HPDE6-E6E7 (cell line): Measurements from ENCODE around the gene ZNF652.
"Not testable (repeated sequence)": the region's sequence is repeated elsewhere in the genome, so short reads cannot be mapped to it uniquely, and the experiment has no call there.

Experiments used
- DNase-seq: peaks from one replicate; pipeline ENCODE4 v3.0.0; 2011; ENCODE audit warnings: missing footprints; ENCODE audit errors: extremely low spot score

The ZNF652 gene

GRCh38 chr17:49261540-49261939 is 100.5 kb downstream of the ZNF652 start:
- DNase-seq: not testable (repeated sequence)

- DNase-seq: no peak
Measured at GRCh38 chr17:49260817-49261291, 101.2 kb downstream of the ZNF652 start.

DNA sequence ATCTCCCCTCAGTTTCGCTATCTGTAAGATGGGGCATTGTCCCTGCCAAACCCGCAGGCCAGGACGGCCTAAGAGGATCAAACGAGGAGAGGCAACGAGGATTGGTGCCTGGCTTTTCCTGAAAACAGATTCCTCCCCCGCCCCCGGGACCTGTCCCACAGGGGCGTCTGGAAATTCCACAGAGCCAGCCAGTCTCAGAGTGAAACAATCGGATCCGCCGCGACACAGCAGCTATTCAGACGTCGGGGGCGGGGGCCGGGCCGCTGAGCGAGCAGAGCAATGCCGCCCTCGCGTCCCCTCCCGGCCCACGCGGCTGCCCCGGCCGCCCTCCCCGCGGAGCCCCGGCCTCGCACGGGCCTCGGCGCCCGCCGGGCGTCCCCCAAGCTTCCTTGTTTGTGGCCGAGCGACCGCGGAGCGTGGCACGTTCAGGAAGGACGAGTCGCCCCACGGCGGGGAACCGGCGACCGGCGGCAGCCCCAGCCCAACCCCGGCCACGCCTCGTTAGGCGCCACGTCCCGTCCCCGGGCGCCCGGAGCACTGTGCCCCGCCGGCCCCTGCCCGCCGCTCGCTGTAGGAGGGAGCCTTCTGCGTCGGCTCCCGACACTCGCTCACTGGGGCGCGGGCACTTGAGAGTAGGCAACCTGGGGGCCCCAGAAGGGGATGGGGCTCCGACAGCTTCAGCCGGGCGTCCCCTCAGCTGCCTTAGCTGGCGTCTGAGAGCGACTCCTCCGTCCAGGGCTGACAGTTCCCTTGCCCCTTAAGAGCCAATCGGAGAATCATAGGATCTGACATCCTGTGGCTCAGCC is 101.8 kb downstream of the ZNF652 start:
- DNase-seq: peak; percentile 72

GRCh38 chr17:49259663-49260010 is 102.4 kb downstream of the ZNF652 start:
- DNase-seq: no peak

- DNase-seq: no peak
Measured at GRCh38 chr17:49258394-49258793, 103.7 kb downstream of the ZNF652 start.

DNA sequence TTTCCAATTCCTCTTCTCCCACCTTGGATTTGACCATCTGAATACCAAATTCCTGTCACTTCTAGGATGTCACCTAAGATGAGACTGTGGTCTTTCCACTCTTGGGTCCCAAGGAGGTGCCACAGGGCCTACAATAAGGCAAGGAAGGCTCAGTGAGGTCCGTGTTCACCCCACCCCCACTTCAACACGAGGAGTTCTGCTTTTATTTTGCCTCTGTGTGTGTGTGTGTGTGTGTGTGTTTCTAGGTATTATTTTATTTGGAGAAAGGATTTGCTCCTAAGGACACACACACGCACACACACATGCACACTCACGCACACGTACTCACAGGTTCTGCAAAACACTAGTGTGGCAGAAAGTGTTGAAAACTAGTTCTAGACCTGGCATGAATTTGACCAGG is 106.9 kb downstream of the ZNF652 start:
- DNase-seq: no peak

- no peak for DNase-seq
Measured at GRCh38 chr17:49254066-49254465, 108.0 kb downstream of the ZNF652 start.

DNA sequence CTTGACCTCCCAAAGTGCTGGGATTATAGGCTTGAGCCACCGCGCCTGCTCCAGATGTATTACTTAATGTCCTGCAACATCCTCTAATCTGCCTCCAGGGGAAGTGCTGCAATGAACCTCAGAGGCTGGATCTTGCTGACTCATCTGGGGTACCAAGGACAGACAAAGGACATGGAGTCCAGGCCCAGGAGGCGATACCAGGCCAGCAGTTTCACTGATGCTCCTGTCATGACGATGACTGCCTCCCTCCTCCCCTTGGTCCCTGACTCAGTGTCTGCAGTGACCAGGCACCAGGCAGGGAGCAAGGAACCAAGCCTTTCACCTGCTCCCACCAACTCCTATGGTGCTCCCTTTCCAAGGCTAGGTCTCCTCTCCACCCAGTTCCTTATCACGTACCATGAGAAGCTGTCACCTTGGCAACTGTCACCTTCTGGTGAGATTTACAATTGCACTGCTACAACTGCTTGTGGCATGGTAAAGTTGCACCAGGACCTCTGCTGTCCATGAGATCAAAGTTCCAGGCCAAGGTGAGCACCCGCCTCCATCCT is 109.8 kb downstream of the ZNF652 start:
- no peak for DNase-seq

GRCh38 chr17:49249890-49250522 is 112.0 kb downstream of the ZNF652 start:
- no peak for DNase-seq

DNA sequence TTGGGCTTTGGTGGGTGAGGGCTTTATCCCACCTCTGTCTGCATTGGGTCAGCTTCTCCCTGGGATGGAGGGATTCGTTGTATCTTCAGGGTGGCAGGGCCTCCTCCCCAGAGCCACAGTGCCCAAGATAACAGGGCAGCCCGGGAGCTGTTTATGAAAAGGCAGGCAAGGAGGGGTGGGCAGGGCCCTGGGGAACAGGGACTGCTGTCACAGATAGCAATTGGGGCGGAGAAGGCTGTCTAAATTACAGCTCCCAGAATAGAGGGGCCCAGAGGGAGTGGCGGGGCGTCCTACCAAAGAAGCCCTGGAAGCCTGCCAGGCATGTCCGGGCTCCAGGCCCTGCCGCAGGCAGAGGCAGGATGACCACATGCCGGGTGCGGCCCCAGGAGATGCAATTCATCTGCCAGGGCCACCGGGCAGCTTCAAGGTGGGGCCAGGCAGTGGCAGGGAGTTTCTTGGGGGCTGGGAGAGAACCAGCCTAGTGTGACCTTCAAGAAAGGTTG is 112.7 kb downstream of the ZNF652 start:
- no peak for DNase-seq

GRCh38 chr17:49247944-49248343 is 114.1 kb downstream of the ZNF652 start:
- no peak for DNase-seq

DNA sequence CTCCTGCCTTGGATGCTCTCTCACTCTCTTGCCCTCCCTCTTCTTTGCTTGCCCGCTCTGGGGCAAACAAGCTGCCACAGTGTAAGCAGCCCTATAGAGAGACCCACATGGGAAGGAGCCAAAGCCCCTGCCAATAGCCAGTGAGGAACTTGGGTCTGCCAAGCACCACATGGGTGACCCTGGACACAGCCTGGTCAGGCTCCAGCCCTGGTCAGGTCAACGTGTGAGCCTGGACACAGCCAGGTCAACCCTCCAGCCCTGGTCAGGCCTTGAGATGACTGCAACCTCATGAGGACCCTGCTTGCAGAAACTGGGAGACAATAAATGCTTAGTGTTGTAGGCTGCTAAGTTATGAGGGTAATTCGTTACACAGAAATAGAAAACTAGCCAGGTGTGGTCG is 117.2 kb downstream of the ZNF652 start:
- no peak for DNase-seq
